PC-3 (cell line): Measurements from ENCODE around the gene BCAS3. TPM values are rescaled to one million over a fixed set of nuclear protein-coding genes. Genes with fewer than 3 reads are reported as not detected.

Experiments
- ATAC-seq: fragments of 200-7000 bp; cut with Tn5 transposase; 2 replicates; pipeline ENCODE4 v1.9.1; 2020; ENCODE audit warnings: mild to moderate bottlenecking, moderate library complexity
- BruUV-seq: library from RNA; stranded (reverse); fragments of 400-500 nt; replicated peaks from 2 replicates; lab custom pipeline; 2021; lab: Mats Ljungman, UMichigan
- CTCF ChIA-PET: fragments of 300-600 bp; sonication (Branson Sonifier 250); formaldehyde crosslinking; loops from one replicate; lab custom pipeline; 2022; ENCODE audit warnings: antibody characterized with exemption; lab: Charles Lee
- POLR2A ChIA-PET: fragments of 300-600 bp; sonication (Branson Sonifier 250); formaldehyde crosslinking; loops from one replicate; lab custom pipeline; 2022; ENCODE audit warnings: antibody characterized with exemption; ENCODE audit not compliant: unreplicated experiment; lab: Charles Lee
- DNase-seq: peaks from one replicate; pipeline ENCODE4 v3.0.0-alpha.2; 2015
- H2AFZ ChIP-seq: fragments of 300-600 bp; sonication (generic); 2 replicates; pipeline ENCODE4 v1.6.0; 2016; ENCODE audit warnings: antibody characterized with exemption, low read length
- H3F3A ChIP-seq: fragments of 300-600 bp; sonication (generic); one replicate; pipeline ENCODE4 v1.6.0; 2017; ENCODE audit warnings: antibody characterized with exemption, low read length, control low read depth, mild to moderate bottlenecking; ENCODE audit not compliant: unreplicated experiment
- H3K27ac ChIP-seq: fragments of 300-600 bp; sonication (generic); 2 replicates; pipeline ENCODE4 v1.5.1; 2016; ENCODE audit warnings: mild to moderate bottlenecking, low read length
- H3K27me3 ChIP-seq: fragments of 300-600 bp; sonication (generic); 2 replicates; pipeline ENCODE4 v1.6.1; 2016; ENCODE audit warnings: low read length, mixed read lengths
- H3K36me3 ChIP-seq: fragments of 300-600 bp; sonication (generic); 2 replicates; pipeline ENCODE4 v1.6.1; 2016; ENCODE audit warnings: low read depth, mixed run types, low read length, mixed read lengths
- H3K4me1 ChIP-seq: fragments of 300-600 bp; sonication (generic); 2 replicates; pipeline ENCODE4 v1.5.1; 2016; ENCODE audit warnings: low read length; ENCODE audit not compliant: insufficient read depth
- H3K4me2 ChIP-seq: fragments of 300-600 bp; sonication (generic); 2 replicates; pipeline ENCODE4 v1.6.0; 2016; ENCODE audit warnings: low read length
- H3K4me3 ChIP-seq: fragments of 300-600 bp; sonication (generic); 2 replicates; pipeline ENCODE4 v1.5.1; 2016; ENCODE audit warnings: mild to moderate bottlenecking, low read length, mixed read lengths
- H3K79me2 ChIP-seq: fragments of 300-600 bp; sonication (generic); 2 replicates; pipeline ENCODE4 v1.6.1; 2017; ENCODE audit warnings: low read length, mixed read lengths
- H3K9ac ChIP-seq: fragments of 300-600 bp; sonication (generic); 2 replicates; pipeline ENCODE4 v1.6.0; 2016; ENCODE audit warnings: mild to moderate bottlenecking, low read length
- H3K9me2 ChIP-seq: fragments of 300-600 bp; sonication (generic); replicated peaks from 2 replicates; pipeline ENCODE4 v1.6.1; 2016; ENCODE audit warnings: mixed run types, low read length, mixed read lengths
- H3K9me3 ChIP-seq: fragments of 300-600 bp; sonication (generic); 2 replicates; pipeline ENCODE4 v1.6.1; 2016; ENCODE audit warnings: low read length, mixed read lengths
- H4K20me1 ChIP-seq: fragments of 300-600 bp; sonication (generic); 2 replicates; pipeline ENCODE4 v1.6.1; 2016; ENCODE audit warnings: low read length, mixed read lengths
- EZH2 ChIP-seq: fragments of 300-600 bp; sonication (generic); IDR thresholded peaks from one replicate; pipeline ENCODE4 v1.6.1; 2017; ENCODE audit warnings: antibody characterized with exemption, mild to moderate bottlenecking, low read length; ENCODE audit not compliant: unreplicated experiment
- EZH2phosphoT487 ChIP-seq: fragments of 300-600 bp; sonication (generic); IDR thresholded peaks from 2 replicates; pipeline ENCODE4 v1.6.1; 2018; ENCODE audit warnings: mild to moderate bottlenecking, antibody characterized with exemption, low read length, borderline replicate concordance
- intact Hi-C: fragments of 100-400 bp; cut with micrococcal nuclease; formaldehyde crosslinking; loops from 2 replicates; pipeline ENCODE4 v1.9.0; 2023
- total RNA-seq: library from RNA; depleted of rRNA; stranded (reverse); fragments of >200 nt; gene quantifications from 2 replicates; pipeline ENCODE4 v1.2.3, GENCODE V29; 2014
- TF ChIP-seq, protein P1 (sequence below): fragments of 300-600 bp; sonication (generic); conservative IDR thresholded peaks from 2 replicates; pipeline ENCODE4 v1.5.1; 2017; ENCODE audit warnings: antibody characterized with exemption, low read depth, mild to moderate bottlenecking, low read length

The BCAS3 gene
- total RNA-seq, 1 experiment from 2014 or later, result 25.9 TPM

DNA sequence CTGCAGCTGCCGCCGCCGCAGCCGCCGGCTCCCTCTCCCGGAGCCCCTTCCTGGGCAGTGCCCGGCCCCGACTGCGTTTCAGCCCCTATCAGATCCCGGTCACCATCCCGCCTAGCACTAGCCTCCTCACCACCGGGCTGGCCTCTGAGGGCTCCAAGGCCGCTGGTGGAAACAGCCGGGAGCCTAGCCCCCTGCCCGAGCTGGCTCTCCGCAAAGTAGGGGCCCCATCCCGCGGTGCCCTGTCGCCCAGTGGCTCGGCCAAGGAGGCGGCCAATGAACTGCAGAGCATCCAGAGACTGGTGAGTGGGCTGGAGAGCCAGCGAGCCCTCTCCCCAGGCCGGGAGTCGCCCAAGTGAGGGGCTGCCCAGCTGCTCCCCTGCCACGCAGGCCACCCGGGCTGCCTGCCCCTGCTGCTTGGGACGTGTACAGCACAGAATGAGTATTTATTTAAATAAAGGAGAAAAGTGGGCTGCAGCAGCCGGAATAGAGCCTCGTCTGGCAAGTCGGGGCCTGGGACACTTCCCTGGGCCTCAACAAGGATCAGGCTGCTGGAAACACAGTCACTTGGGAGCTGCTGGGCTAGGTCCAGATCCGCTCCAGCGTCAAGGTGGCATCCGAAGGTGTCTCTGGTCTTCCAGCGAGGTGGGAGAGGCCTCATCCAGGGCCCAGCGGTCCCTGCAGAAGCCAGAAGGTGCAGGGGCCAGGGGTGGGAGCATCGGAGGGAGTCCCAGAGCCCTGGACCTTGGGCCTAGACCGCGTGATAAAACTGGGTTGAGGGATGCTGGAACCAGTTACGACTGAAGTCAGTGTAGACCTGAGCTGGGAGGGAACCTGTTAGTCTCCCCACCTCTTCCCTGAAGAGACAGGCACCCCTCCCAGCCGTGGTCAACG lies 730.7 kb downstream of the BCAS3 start:
- Histone ChIP-seq H3K79me2 (peaks cover 7% of the 10 kb centered on the region), H3K4me1 (peaks cover 16% of the 10 kb centered on the region), H3K27me3 (no peaks in the 10 kb centered on the region), H3K4me3 (peak overlapping the region; percentile 78), H2AFZ (peak overlapping the region; percentile 95; the same call in 1 of the 2 replicates), H3K9me3 (no peaks in the 10 kb centered on the region), H3K4me2 (peak overlapping the region; percentile 99), H3F3A (no peaks in the 10 kb centered on the region), H3K36me3 (no peaks in the 10 kb centered on the region), H4K20me1 (no peaks in the 10 kb centered on the region), H3K27ac (no peak overlapping the region), H3K9ac (peak overlapping the region; percentile 78; the same call in 1 of the 2 replicates), H3K9me2 (no peaks in the 10 kb centered on the region)
- intact Hi-C loops, result loop anchor here (1.0 kb wide), 1 partner anchor 406 kb away; no protein-coding TSS in a partner anchor
- TF ChIP-seq, protein P1, sequence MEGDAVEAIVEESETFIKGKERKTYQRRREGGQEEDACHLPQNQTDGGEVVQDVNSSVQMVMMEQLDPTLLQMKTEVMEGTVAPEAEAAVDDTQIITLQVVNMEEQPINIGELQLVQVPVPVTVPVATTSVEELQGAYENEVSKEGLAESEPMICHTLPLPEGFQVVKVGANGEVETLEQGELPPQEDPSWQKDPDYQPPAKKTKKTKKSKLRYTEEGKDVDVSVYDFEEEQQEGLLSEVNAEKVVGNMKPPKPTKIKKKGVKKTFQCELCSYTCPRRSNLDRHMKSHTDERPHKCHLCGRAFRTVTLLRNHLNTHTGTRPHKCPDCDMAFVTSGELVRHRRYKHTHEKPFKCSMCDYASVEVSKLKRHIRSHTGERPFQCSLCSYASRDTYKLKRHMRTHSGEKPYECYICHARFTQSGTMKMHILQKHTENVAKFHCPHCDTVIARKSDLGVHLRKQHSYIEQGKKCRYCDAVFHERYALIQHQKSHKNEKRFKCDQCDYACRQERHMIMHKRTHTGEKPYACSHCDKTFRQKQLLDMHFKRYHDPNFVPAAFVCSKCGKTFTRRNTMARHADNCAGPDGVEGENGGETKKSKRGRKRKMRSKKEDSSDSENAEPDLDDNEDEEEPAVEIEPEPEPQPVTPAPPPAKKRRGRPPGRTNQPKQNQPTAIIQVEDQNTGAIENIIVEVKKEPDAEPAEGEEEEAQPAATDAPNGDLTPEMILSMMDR, result no peak
- TF ChIP-seq EZH2phosphoT487, result no peak
- no peak for TF ChIP-seq EZH2
- ChIA-PET POLR2A (no interaction called here), CTCF (interaction anchor here (1.1 kb wide), 1 partner anchor 8 kb away, joined by 7 read pairs; no protein-coding TSS in a partner anchor)
- BruUV-seq, result no TSS peak
- DNase-seq, result no peak
- ATAC-seq, result no peak

DNA sequence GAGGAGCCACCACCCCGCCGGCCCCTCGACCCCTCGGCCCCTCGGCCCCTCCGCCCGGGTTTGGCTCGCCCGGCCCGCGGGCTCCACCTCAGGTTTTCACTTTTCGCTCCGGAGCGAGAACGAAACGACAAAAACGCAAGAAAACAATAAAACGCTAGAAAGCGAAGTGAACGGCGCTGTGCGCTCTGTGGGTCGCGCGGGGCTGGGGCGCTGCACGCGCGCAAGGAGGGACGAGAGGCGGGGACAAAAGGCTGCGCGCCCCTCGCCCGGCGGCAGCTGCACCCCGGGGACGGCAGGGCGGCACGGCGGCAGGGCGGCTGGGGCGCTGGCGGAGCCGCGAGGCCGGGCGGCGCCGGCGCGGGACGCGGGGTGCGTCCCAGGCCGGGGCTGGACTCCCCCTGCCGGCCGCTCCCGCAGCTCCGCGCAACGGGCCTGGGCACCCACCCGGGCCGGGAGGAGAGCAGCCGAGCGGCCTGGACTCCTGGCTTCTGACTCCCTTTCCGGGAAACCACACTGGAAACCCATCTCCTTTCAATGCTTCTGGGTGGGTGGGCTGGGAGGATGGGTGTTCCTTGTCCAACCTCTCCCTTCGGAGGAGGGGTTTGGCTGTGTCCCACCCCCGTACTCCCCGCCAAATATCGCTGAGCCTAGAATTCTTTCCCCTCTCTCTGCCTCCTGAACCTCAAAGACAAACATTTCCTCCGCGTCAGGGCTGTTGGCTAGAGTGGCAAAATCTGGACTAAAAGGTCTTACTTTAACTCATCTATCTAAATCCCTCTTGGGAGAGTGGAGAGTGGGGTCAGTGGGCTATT lies 731.9 kb downstream of the BCAS3 start:
- ATAC-seq (peak; percentile 36), DNase-seq (peak; percentile 84)
- Histone ChIP-seq H3K4me1 (peaks cover 22% of the 10 kb centered on the region), H2AFZ (peak overlapping the region; percentile 95), H3K9me3 (no peaks in the 10 kb centered on the region), H3K79me2 (peaks cover 9% of the 10 kb centered on the region), H3K27ac (no peak overlapping the region), H3K4me3 (peak overlapping the region; percentile 78), H3K27me3 (no peaks in the 10 kb centered on the region), H3K9ac (peak overlapping the region; percentile 78), H3K9me2 (no peaks in the 10 kb centered on the region), H3K36me3 (no peaks in the 10 kb centered on the region), H3K4me2 (peak overlapping the region; percentile 99), H3F3A (no peaks in the 10 kb centered on the region), H4K20me1 (no peaks in the 10 kb centered on the region)
- no TSS peak for BruUV-seq
- ChIA-PET CTCF (interaction anchor here (1.1 kb wide), 1 partner anchor 9 kb away, joined by 7 read pairs; no protein-coding TSS in a partner anchor), POLR2A (no interaction called here)
- TF ChIP-seq, protein P1, result peak; percentile 16
- TF ChIP-seq EZH2phosphoT487 (no peak), EZH2 (no peak)
- intact Hi-C loops, result loop anchor here (1.0 to 10.0 kb wide), 3 partner anchors 275 to 507 kb away; no protein-coding TSS in a partner anchor
